SHP77 (cell line): ENCODE measurements around the gene PTF1A.
"Not testable (repeated sequence)": the region's sequence is repeated elsewhere in the genome, so short reads cannot be mapped to it uniquely, and the experiment has no call there.

Experiments
- DNase-seq, 2 experiments: peaks; one replicate each; lab custom pipeline; 2025; lab: John Stamatoyannopoulos, UW

The PTF1A gene

DNA sequence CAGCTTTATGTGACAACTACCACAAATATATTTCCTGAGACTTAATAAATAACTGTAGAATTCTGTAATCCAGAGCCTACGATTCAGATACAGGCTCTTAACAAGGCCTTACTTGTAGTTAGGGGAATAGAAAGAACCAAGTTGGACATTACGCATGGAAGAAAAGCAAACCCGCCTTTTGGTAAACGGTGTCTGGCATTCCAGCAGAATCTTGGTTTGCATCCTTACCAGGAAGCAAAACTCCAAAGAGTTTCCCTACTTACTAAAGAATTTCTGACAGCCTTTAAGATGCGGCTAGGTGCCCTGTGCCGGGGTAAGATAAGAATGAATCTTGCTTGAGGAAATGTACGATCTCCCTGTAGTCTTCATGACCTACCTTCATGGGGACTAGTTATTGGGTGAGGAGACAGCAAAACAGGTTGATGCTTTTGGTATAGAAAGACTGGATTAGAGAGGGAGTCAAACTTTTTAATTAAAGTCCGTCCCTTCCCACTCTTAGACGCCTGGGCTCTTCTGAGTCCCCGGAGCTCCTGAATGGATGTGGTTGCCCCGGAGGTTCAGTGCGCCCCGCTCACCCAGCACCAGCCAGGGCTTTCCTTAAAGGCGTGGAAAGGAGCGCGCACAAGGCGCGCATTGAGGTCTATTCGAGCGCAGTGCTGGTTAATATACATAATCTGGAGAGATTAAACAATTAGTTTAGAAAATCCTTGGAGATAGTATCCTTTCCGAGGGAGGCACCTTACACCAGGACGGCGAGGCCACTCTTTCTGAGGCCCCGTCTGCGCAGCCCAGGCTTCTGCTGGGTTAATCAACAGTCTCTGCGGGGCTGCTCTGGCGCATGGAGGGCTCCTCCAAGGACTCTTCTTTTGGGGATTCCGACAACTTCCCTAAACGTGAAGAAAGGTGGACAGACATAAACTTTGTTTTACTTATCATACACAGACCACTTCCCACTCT is 11.5 kb downstream of the PTF1A start:
- DNase-seq = no peak

DNA sequence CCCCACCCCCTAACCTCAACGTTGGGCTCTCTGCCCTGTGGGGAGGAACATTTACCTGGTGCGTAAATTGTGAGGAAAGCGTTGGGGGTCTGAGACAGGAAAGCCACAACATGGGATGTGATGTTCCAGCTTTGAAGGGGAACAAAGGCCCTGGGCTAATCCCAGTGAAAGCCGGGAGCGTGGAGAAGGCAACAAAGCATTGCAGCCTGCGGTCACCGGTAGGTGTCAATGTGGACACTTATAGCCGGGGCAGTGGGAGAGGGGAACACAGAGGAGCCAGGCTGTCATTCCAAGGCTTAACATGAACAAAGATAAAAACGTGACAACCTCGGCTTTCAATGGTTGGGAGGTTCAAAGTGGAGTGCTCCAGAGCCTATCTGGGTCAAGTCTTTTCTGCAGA is 12.7 kb downstream of the PTF1A start:
- DNase-seq = no peak

DNA sequence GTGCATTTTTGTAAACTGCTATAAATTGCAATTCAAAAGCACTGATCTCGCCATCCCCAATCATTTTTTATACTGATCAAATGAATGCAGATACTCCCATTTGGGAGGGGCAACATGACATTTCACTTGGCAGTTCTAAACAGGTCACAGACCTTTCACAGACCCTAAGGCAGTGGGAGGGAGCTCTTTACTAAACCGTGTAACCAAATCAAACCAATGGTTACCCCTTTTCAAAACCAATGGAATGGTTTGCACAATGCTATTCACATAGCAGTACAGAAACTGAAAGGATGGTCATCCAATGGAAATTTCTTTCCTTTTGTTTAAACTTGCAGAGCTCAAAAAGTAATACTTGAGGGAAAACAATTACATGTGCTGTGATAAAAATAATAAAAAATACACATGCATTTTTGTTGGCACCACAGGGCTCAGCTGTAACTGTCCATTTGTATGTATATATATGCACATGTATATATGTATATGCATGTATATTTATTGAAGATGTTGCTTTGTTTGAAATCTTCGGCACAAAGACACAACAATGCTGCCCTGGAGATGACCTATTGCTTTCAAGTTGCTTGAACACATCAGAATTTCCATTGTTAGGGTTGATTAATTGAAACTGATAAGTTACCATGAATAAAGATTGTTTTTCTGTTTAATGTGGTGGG is 14.0 kb downstream of the PTF1A start:
- no peak for DNase-seq

DNA sequence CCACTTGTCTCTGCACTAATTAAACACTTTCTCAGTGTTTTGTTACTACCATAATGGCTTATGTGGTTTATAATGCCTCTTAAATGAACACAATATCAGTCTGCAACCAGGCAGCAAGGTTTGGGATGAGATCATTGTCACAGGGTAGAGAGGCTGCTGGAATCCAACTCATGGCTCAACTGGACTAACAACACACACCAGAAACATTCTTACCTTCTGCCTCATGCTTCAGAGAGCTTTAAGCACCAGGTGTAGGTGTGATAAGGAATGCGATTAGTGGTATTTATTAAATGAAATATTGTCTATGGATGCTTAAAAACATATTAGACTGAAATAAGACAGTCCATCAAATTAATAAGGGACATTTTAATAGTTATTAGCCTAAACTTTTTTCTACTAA is 25.4 kb downstream of the PTF1A start:
- no peak for DNase-seq

DNA sequence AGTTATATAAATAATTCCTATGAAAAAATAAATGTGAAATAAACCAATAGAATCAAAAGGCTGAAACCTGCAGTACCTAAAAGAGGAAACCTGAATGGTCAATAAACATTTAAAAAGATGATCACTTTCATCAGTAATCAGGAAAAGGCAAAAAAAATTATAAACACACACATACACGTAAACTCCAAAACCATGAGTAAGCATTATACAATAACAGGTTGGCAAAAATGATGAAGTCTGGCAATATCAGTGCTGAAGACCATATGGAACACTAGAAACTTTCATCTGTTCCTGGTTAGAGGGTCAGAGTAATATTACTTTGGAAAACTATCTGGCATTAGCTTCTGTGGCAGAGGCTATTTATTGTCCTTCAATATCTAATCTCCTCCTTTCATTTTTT is 38.5 kb downstream of the PTF1A start:
- no peak for DNase-seq

DNA sequence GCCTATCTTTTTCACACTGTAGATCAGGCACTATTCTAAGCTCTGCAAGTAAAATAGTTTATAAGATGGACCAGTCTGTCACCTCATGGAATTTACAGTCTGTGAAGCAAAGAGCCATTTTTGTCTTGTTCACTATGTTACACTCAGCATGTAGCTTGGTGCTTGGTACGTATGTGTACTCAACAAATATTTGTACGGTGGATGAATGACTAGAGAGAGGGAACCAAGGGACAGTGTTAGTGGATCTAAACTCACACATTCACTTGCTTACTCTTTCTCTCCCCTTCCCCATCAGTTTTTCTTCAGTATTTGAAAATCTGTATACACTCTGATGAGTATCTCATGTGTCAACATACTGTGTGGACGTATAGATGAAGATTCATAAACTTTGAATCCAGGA is 45.9 kb downstream of the PTF1A start:
- peak; percentile 7 for DNase-seq

DNA sequence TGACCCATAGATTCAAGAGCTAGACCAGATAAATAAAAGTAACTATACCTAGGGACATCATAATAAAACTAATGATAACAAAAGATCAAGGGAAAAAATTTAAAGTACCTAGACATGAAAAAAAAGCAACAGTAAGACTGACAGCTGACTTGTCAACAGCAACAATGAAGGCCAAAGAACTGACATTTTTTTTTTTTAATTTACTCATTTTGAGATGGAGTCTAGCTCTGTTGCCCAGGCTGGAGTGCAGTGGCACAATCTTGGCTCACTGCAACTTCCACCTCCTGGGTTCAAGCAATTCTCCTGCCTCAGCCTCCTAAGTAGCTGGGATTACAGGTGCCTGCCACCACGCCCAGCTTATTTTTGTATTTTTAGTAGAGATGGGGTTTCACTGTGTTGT is 49.7 kb downstream of the PTF1A start:
- DNase-seq = not testable (repeated sequence)
